ENCODE measurements around the gene UBXN1. TPM values are rescaled to one million over a fixed set of nuclear protein-coding genes. Genes with fewer than 3 reads are reported as not detected.
"Not testable (repeated sequence)": the region's sequence is repeated elsewhere in the genome, so short reads cannot be mapped to it uniquely, and the experiment has no call there.

The UBXN1 gene
- total RNA-seq, 1 experiment from 2014 or later, result 157 TPM

DNA sequence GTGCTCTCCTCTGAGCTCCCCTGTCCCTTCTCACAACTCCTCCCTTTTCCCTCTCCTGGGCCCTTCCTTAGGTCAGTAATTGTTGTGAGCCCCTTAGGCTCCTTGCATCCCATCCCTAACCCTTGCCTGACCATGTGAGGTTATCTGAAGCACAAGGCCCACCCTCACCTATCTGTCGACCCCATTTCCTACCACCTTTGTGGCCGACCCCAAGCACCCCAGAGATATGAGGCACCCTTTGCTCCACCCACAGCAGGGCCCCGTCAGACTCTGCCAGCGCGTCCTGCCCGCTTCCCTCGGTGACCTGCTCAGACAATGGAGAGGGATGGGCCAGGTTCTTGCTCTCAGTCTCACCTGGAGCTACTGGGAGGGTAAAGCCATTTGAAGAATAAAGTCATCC, 29.9 kb upstream of the UBXN1 start:
- DNase-seq (ENCODE audit: low read depth), result no peak

DNA sequence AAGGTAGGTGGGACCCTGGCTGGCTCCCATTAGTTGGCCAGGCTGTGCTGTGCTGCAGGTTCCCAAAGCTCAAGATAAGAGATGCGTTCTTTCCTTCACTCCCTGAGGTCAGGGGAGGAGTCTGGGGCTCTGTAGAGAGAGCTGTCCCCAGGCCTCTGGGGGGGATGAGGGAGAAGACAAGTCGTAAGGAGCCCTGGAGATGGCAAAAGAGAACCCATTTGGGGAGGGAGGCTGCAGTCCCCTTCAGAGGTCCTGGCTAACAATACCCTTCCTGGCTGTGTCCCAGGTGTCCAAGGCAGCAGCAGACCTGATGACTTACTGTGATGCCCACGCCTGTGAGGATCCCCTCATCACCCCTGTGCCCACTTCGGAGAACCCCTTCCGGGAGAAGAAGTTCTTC, 29.5 kb upstream of the UBXN1 start:
- no peak for DNase-seq (ENCODE audit: low read depth)

DNA sequence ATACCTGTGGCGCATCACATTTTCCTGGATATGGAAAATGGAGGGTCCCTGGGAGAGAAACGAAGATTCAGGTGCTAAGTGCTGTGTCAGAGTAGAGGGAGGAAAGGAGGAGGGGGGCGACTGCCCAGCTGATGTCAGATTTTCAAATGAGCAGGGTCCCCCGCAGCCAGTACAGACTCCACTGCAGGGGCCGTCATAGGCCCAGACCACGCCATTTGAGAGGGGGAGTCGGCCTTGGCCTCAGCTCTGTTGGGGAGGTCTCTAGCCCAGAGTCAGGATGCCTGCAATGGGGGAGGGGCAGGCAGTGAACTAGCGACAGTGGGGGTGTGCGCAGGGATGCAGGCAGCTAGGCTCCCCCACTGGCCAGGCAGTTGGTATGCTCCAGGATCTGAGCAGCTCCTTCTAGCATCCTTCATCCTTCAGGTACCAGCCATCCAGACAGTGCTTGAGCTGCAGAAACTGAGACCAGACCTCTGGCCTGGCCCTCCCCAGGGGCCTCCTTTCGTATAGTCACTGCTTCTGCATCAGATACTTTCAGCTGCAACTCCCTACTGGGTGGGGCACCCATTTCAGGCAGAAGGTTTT, 28.5 kb upstream of the UBXN1 start, which contains the start of the genes BSCL2 and GNG3:
BSCL2 (minus strand) TSS at position 148 of the 585 bp plus-strand sequence. CDS start 229 bp downstream, outside the sequence.
GNG3 (plus strand) TSS at position 400 of the 585 bp plus-strand sequence. CDS start 620 bp downstream, outside the sequence.
- DNase-seq (ENCODE audit: low read depth), result no peak

DNA sequence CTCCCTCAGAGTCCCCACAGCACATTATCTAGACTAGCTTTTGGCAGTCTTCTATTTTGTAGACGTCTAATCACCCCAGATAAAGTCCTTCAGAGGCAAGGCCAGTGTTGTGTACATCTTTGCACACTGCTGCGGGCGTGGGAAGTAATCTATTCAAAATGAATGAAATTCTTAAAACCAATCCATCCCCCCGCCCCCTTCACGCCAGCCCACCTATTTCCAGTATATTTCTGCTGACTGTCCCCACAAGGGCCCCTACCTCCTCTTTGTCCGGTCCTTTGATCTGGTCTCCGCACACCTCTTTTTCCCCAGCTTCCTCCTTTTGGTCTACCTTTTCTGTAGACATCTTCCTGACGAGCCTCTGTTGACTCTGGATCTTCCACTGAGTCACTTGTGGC, 28.0 kb upstream of the UBXN1 start:
- DNase-seq (ENCODE audit: low read depth), result no peak

DNA sequence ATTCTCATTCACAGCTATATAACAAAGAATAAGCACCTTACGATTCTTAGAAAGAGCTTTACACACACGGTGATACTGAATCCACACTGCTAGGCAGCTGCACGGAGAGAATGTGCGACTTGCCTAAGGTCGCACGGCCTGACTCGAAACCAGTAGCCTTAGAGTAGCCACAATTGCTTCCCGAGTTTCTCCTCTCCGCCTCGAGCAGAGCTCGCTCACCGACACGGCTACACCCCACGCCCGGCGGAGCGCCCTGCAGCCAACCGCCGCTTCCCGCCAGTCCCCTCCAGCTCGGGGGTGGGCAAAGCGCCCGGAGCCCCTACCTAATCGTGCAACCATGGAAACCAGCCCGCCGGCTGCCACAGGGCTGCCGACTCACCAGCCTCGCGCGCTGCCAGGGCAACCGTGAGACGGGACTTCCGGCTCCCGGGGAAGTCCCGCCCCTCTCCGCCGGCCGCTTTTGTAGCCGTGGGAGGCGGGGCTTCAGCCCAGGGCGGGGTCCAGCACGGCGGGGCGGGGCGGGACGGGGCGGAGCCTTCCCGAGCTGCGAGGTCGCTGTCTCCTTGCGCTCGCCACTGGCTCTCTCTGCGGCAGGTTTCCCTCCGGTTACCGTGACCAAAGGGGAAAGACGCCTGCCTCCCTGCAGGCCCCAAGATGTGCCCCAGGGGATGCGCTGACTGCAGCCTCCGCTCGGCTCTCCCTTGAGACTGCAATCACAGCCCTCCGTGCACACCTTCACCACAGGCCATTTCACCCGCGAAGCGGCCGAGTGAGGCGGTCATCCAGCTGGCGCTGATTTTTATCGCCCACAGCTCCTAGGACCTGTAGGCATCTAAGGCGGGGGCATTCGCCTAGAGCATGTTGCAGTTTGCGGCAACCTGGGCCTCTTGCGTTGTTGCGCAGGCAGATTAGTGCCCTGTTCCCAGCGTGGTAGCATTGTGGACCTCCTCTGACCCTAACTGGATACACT, 27.3 kb upstream of the UBXN1 start:
- DNase-seq (ENCODE audit: low read depth), result peak; percentile 97

DNA sequence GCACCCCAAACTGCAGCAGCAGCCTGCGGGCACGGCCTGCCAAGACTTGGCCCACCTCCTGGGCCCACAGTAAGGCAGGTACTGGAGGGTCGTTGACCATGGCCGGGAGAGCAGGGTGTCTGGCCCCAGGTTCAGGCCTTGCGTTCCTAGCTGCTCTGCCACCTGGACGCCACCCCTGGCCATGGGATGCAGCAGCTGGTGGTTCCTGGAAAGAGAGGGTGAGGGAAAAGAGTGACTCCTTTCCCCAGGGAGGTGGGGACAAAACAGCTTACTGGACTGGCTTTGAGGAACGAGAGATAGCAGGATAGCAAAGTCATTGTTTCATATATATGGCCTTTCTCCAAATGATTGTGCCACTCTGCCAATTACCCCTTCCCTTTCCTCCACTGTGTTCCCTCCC, 26.5 kb upstream of the UBXN1 start:
- DNase-seq (ENCODE audit: low read depth), result no peak

DNA sequence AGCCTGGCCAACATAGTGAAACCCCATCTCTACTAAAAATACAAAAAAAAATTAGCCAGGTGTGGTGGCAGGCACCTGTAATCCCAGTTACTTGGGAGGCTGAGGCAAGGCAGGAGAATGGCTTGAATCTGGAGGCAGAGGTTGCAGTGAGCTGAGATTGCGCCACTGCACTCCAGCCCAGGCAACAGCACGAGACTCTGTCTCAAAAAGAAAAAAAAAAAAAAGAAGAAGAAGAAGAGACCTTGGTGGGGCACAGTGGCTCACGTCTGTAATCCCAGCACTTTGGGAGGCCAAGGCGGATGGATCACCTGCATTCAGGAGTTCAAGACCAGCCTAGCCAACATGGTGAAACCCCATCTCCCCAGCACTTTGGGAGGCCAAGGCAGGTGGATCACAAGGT, 25.0 kb upstream of the UBXN1 start:
- DNase-seq (ENCODE audit: low read depth), result not testable (repeated sequence)

DNA sequence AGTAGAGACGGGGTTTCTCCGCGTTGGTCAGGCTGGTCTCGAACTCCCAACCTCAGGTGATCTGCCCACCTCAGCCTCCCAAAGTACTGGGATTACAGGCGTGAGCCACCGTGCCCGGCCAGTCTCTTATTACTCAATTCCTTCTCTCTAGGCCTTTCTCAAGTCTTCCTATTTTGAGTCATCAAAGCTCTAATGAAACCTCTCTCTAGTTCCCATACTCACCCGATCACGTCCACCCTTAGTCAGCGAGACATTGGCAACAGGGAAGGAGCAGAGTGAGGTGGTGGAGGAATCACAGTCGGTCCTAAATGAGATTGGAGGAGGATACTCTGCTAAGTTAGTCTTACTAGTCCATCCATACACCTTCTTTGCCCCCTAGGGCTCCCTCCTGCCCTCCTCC, 23.4 kb upstream of the UBXN1 start:
- DNase-seq (ENCODE audit: low read depth), result no peak

DNA sequence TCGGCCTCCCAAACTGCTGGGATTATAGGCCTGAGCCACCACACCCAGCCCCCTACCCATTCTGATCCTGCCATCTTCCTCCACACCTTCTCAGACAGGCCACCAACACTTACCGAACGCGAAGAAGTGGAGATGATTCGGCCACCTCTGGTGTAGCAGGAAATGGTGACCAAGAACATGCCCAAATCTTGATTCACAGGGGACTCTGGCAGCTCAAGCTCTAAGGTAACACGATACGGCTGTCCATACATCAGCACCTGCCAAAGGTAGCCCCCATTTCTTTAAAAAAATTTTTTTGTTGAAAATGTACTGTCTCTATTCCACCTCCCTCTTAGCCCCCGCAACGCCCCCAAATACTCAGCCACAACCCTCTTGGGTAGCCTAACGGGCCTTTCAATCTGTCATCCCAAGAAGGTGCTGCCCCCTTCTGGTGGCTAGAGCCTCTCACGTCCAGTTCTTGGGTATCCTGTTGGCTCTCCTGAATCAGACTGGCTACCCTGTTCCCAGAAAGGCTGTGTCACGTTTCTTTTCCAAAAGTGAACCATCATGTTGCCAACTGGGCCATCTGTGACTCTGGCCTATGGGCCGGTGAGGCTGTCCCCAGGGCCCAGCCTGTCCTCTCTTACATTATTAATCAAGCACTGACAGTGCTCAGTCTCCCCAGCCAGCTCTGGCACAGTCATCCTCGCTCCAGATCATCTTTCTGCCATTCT, 15.7 kb upstream of the UBXN1 start:
- DNase-seq (ENCODE audit: low read depth), result peak; percentile 78

DNA sequence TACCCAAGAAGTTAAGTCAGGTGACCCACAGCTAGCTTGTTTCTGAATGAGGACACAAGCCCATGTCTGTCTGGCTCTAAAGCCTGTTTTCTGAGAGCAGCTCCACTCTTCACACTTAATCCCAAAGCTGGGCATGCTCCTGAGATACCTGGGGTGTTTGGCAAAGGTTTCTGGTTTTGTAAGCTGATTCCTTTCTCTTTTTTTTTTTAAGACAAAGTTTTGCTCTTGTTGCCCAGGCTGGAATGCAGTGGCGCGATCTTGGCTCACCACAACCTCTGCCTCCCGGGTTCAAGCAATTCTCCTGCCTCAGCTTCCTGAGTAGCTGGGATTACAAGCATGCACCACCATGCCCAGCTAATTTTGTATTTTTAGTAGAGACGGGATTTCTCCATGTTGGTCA, 14.8 kb upstream of the UBXN1 start:
- not testable (repeated sequence) for DNase-seq (ENCODE audit: low read depth)

DNA sequence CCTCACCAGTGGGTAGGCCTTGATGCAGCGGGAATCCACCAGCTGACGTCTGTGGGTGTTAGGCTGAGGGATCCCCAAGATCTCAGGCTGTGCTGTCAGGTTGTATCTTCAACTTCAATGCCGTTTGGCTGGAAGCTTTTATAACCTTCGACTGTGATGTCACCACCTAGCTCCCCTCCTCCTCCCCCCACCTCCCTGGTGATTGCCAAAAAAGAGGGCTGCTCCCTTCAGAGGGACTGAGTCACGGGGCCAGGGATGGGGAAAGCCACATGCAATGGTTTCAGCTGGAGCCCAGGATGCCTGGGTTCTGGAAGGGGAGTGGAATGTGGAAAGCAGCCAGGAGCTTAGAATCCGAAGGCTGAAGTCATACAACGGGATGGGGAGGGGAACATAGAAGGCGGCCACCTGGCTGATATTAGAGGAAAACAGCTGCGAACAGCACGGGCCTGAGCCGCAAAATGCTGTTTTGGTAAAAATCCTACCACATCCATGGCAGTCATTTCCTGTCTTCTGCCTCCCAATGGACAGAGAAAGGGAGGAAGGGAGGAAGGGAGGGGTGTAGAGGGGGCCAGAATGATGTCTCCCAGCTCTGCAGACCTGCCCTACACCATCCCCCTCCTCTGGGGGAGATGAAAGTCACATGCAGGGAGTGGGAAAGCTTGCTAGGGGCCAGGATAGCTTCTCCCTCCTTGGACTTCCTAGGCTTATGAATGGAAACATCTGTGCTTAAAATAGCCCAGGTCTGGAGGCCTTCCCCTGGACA, 10.7 kb upstream of the UBXN1 start, which contains the start of gene LRRN4CL:
LRRN4CL (minus strand) TSS at position 110 of the 763 bp plus-strand sequence. CDS start 1,022 bp downstream, outside the sequence.
- DNase-seq (ENCODE audit: low read depth), result no peak

DNA sequence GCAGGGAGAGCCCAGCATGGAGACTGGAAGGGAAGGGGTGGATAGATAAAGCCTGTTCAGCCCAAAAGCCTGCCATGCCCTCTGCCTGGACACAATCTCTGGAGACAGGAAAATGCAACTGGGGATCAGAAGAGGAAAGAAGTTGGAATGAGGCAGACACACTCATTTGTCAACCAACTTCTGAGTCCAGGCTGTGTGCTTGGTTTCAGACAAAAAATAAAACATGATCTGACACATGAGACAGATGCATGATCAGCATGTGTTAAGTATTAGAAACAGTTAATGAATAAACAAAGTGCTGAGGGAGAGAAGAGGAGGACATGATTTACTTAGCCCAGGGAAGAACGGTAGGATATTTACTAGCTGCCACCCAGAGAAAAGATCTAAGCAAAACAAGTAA, 9.6 kb upstream of the UBXN1 start:
- DNase-seq (ENCODE audit: low read depth), result no peak

DNA sequence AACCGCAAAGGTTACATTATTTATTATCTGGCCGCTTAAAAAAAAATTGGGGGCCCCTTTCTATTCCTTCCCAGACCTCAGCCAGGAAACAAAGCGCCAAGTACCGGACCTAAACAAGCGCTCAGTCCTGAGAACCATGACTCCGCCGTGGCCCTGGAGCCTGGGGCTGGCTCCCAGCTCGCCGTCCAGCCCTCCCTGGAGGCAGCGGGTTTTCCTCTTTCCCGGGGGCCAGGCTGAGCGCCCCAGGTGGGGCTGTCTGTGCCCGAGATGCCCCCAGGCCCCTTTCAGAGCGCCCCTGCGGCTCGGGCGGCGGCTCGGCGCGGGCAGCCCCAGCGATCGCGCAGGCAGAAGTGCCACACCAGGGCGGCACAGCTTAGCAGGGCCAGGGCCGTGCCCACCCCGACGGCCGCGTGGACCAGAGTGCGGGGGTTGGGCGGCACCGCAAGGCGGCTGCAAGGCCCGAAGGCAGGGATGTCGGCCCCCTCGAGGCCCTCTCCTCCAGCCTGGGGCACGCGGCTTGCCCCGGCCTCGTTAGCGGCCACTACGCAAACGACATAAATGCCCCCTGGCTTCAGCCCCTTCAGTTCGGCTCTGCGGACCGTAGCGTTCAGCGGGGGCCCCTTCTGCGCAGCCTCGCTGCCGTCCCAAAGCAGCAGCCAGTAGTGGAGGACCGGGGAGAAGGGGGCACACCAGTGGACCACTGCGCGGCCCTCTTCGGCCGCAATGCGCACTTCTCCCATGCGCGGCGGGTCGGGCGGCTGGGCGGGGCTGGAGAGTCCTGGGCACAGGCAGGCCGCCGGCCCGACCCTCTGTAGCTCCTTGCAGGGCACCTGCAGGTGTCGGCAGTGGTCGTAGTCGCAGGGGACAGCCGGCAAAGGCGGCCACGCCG, 8.9 kb upstream of the UBXN1 start:
- DNase-seq (ENCODE audit: low read depth), result no peak

DNA sequence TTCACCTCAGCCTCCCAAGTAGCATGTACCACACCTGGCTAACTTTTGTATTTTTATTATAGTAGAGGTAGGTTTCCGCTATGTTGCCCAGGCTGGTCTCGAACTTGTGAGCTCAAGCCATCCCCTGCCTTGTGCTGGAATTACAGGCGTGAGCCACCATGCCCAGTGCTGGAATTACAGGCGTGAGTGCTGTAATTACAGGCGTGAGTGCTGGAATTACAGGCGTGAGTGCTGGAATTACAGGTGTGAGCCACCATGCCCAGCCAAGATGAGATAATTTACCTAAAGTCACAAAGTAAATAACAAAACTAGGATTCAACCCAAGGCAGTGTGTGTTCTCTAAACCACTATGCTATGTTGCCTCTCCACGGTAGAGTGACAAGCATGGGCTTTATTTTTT, 3.6 kb upstream of the UBXN1 start:
- DNase-seq (ENCODE audit: low read depth), result no peak

DNA sequence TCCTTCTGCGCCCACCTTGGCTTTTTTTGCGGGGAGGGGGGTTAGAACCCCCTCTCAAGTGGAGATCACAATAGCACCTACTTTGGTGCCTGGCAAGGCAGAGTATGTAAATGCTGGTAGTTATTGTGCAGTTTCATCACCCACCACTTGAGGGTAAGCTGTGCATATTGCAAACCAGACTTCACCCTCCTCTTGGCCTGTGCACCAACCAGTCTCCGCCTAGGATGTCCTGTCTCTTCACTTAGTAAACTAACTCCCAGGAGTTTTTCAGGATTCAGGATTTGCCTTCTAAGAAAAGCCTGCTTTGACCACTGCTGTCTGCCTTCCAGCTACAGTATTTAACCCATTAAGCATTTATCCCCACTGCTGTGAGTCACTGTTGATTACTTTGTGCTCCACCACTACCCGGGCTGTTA, 2.0 kb upstream of the UBXN1 start:
- peak; percentile 64 for DNase-seq (ENCODE audit: low read depth)

DNA sequence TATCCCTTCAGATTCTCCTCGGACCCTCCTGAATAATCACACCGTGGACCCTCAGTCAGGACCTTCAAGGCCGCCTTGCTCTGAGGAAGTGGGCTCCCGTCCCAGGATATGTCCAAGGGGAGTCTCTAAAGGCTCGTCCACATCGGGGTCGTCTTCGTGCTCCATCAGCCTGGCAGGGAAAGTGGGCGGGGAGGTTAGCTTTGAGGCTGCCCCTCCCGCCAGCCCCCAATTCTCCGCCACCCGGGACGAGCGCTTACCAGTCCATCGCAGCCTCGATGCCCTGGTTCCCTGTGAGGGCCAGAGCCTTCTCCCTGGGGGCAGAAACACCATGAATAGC, 472 bp downstream of the UBXN1 start:
- no peak for DNase-seq (ENCODE audit: low read depth)

DNA sequence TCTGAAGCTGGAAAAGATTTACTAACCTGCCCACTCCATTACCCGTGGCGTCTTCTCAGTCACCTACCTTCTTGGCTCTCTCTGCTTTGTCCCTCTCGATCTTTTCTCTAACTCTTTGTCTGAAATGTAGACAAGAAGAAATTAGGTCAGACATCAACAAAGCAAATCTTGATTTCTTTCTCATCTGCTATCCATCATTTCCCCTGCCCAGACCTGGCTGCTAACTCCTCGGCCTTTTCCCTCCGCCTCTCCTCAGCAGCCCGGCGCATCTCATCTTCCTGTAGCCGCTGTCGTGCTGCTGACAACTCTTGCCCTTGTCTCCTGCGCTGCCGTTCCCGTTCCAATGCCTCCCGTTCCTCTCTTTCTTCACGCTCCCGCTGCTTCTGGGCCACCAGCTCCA, 1.2 kb downstream of the UBXN1 start:
- no peak for DNase-seq (ENCODE audit: low read depth)

DNA sequence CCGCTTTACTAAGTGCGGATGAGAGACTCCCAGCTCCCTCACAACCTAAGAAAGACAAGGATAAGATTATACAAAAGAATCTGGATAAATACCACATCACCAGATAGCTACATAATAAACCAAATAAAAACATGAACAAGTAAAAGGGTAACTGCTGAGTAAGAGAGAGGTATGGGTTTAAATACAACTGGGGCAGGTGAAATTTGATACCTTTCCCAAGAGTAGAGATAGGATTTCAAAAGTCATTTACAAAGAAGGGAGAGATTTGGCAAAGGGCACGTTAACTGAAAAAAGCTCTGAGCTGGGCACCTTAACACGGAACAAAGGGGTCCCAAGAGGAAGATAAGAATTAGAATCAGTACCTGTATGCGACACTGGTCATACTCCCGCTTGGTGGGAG, 1.7 kb downstream of the UBXN1 start:
- DNase-seq (ENCODE audit: low read depth), result no peak

DNA sequence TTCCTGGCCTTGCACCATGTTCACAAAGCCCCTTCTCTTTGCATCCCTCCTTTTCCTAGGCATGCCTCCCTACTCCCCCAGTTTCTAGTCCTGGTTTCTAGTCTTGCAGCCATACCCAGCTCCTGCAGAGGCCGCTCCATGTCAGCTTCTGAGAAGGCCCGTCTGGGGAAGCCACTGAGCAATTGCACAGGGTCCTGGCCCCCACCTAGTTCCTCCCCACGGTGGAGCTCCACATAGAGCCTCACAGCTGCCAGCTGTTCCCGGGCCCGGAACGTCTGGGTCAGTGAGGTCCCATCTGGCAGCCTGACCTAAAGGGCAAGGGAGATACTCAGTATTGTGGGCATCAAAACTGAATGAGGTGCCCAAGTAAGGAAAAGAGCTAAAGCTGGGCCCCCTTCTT, 2.2 kb downstream of the UBXN1 start:
- DNase-seq (ENCODE audit: low read depth), result no peak

DNA sequence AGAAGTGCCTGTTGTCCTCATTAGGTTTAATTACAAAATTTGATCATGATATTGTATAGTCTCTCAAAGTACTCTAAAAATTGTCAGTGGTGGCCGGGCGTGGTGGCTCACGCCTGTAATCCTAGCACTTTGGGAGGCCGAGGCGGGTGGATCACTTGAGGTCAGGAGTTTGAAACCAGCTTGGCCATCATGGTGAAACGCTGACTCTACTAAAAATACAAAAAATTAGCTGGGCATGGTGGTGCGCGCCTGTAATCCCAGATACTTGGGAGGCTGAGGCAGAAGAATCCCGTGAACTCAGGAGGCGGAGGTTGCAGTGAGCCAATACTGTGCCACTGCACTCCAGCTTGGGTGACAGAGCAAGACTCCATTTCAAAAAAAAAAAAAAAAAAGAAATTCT, 3.5 kb downstream of the UBXN1 start:
- DNase-seq (ENCODE audit: low read depth), result not testable (repeated sequence)

DNA sequence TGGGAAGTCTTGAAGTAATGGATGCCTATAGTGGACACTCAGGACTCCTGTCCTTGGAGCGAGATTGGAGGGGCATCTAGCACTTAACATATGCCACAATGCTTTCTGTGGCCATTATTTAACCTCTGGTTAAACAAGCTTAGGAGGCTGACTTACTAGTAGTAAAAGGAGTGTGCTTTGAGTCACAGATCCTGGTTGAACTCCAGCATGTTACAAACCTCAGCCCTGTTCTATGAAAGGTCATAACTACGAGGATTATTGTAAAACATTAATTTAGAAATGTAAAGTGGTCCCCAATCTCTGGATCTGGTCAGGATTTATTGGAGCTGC, 5.7 kb downstream of the UBXN1 start:
- DNase-seq (ENCODE audit: low read depth), result no peak
